Epithelial cell of proximal tubule (primary cell): ENCODE results near the gene STOX2. TPM values are rescaled to one million over a fixed set of nuclear protein-coding genes. Genes with fewer than 3 reads are reported as not detected.

Experiments
- DNase-seq: peaks from one replicate; pipeline ENCODE4 v3.0.0-alpha.2; 2011; ENCODE audit warnings: low read depth
- H3K4me3 ChIP-seq: 2 replicates; pipeline ENCODE4 v1.5.1; 2011; ENCODE audit warnings: low read depth, mild to moderate bottlenecking, low read length
- total RNA-seq: library from RNA; depleted of rRNA; stranded (reverse); fragments of >200 nt; gene quantifications from 2 replicates; pipeline ENCODE4 v1.2.3, GENCODE V29; 2015
- TF ChIP-seq, protein P1 (sequence below): conservative IDR thresholded peaks from 2 replicates; pipeline ENCODE4 v1.5.1; 2012; ENCODE audit warnings: low read depth, mild to moderate bottlenecking, low read length

STOX2 gene
- total RNA-seq, 1 donor from 2014 or later, result 4.3 TPM

GRCh38 chr4:183861426-183861825 lies 43.7 kb upstream of the STOX2 start:
- no peak overlapping the region for H3K4me3 ChIP-seq
- DNase-seq, result no peak
- TF ChIP-seq, protein P1, sequence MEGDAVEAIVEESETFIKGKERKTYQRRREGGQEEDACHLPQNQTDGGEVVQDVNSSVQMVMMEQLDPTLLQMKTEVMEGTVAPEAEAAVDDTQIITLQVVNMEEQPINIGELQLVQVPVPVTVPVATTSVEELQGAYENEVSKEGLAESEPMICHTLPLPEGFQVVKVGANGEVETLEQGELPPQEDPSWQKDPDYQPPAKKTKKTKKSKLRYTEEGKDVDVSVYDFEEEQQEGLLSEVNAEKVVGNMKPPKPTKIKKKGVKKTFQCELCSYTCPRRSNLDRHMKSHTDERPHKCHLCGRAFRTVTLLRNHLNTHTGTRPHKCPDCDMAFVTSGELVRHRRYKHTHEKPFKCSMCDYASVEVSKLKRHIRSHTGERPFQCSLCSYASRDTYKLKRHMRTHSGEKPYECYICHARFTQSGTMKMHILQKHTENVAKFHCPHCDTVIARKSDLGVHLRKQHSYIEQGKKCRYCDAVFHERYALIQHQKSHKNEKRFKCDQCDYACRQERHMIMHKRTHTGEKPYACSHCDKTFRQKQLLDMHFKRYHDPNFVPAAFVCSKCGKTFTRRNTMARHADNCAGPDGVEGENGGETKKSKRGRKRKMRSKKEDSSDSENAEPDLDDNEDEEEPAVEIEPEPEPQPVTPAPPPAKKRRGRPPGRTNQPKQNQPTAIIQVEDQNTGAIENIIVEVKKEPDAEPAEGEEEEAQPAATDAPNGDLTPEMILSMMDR, result no peak

GRCh38 chr4:183863155-183863825 lies 41.8 kb upstream of the STOX2 start:
- no peak for DNase-seq
- no peak overlapping the region for H3K4me3 ChIP-seq
- TF ChIP-seq, protein P1, result no peak

GRCh38 chr4:183867247-183867646 lies 37.9 kb upstream of the STOX2 start:
- TF ChIP-seq, protein P1, result no peak
- no peak overlapping the region for H3K4me3 ChIP-seq
- DNase-seq, result no peak

DNA sequence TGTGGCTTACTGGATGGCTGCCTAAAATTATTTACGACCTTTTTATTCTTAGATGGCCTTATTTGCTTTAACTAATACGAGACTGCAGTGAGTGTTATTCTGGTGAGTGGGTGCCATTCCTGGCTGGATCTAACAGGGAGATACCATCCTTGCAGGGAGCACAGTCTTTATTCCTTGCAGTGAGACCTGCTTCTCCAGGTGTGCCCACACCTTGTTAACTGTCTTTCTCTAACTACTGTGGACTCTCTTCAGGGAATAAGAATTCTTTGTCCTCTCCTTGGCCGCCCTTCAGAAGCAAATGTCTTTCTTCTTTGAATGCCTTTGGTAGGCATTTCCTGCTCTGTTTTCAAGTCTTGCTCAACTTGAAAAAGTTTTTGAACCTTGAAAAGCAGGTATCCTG lies 34.1 kb upstream of the STOX2 start:
- TF ChIP-seq, protein P1, result no peak
- H3K4me3 ChIP-seq, result no peak overlapping the region
- DNase-seq, result no peak

GRCh38 chr4:183871581-183871980 lies 33.5 kb upstream of the STOX2 start:
- no peak overlapping the region for H3K4me3 ChIP-seq
- TF ChIP-seq, protein P1, result no peak
- no peak for DNase-seq

- H3K4me3 ChIP-seq, result no peak overlapping the region
- TF ChIP-seq, protein P1, result no peak
- DNase-seq, result no peak
Observed at GRCh38 chr4:183872531-183872930, 32.6 kb upstream of the STOX2 start.
